GM13976 (cell line): ENCODE results near the gene AXL.
"Not testable (repeated sequence)": the region's sequence is repeated elsewhere in the genome, so short reads cannot be mapped to it uniquely, and the experiment has no call there.

Experiments
- DNase-seq: peaks from one replicate; pipeline ENCODE4 v3.0.0; 2012; ENCODE audit warnings: low spot score
- CTCF ChIP-seq: IDR thresholded peaks from 2 replicates; pipeline ENCODE4 v1.5.1; 2012; ENCODE audit warnings: borderline replicate concordance, mild to moderate bottlenecking; ENCODE audit not compliant: insufficient read depth; ENCODE audit errors: extremely low read depth, missing control alignments, control extremely low read depth
- in situ Hi-C: fragments of 300-500 bp; cut with MboI; formaldehyde crosslinking; loops from one replicate; pipeline ENCODE4 v1.12.0; 2022; ENCODE audit warnings: low sequenced_read_pairs, mixed read lengths, inconsistent platforms; ENCODE audit not compliant: unreplicated experiment

AXL gene

GRCh38 chr19:41226053-41226873 is 7.2 kb downstream of the AXL start:
- no peak for DNase-seq
- TF ChIP-seq CTCF: no peak
- in situ Hi-C loops: no loop called here

GRCh38 chr19:41226874-41227390 is 7.9 kb downstream of the AXL start:
- in situ Hi-C loops: no loop called here
- DNase-seq: no peak
- no peak for TF ChIP-seq CTCF

- no peak for TF ChIP-seq CTCF
- in situ Hi-C loops: no loop called here
- DNase-seq: no peak
Observed at GRCh38 chr19:41228486-41228885, 9.5 kb downstream of the AXL start.

- in situ Hi-C loops, DNase-seq: not testable (repeated sequence)
Observed at GRCh38 chr19:41229338-41229737, 10.3 kb downstream of the AXL start.

- in situ Hi-C loops: no loop called here
- no peak for DNase-seq
- no peak for TF ChIP-seq CTCF
Observed at GRCh38 chr19:41230067-41230857, 11.2 kb downstream of the AXL start.

- no peak for TF ChIP-seq CTCF
- in situ Hi-C loops: no loop called here
- no peak for DNase-seq
Observed at GRCh38 chr19:41232686-41233085, 13.7 kb downstream of the AXL start.

- TF ChIP-seq CTCF: no peak
- no peak for DNase-seq
- in situ Hi-C loops: no loop called here
Observed at GRCh38 chr19:41233748-41234240, 14.8 kb downstream of the AXL start.
